Activated naive CD8-positive, alpha-beta T cell treated with anti-CD3 and anti-CD28 coated beads, Interleukin-2, amount 50 U/mL, for 24 hours (primary cell): ENCODE results near the gene RXRA.

ENCODE experiments used
- ATAC-seq: fragments of 150-1000 bp; cut with Tn5 transposase; one replicate; pipeline ENCODE4 v1.10.0; 2021
- DNase-seq: peaks from one replicate; pipeline ENCODE4 v3.0.0; 2021
- H3K27ac Mint-ChIP-seq: one replicate; pipeline ENCODE4 v1.8.0; 2021; ENCODE audit warnings: mild to moderate bottlenecking, mixed read lengths
- H3K27me3 Mint-ChIP-seq: one replicate; pipeline ENCODE4 v1.8.0; 2021; ENCODE audit warnings: mixed read lengths
- H3K36me3 Mint-ChIP-seq: one replicate; pipeline ENCODE4 v1.8.0; 2021; ENCODE audit warnings: low read depth, mixed read lengths
- H3K4me1 Mint-ChIP-seq: one replicate; pipeline ENCODE4 v1.8.0; 2021; ENCODE audit warnings: mixed read lengths
- H3K4me3 Mint-ChIP-seq: one replicate; pipeline ENCODE4 v1.8.0; 2021; ENCODE audit warnings: mild to moderate bottlenecking, moderate library complexity, mixed read lengths
- H3K9me3 Mint-ChIP-seq: one replicate; pipeline ENCODE4 v1.8.0; 2021; ENCODE audit warnings: mixed read lengths

Gene RXRA

GRCh38 chr9:134314950-134315715, 11.1 kb upstream of the RXRA start:
- peaks cover 4% of the 10 kb centered on the region for H3K9me3 Mint-ChIP-seq
- H3K4me1 Mint-ChIP-seq = peaks cover 2% of the 10 kb centered on the region
- no peaks in the 10 kb centered on the region for H3K36me3 Mint-ChIP-seq
- no peak for DNase-seq
- no peak for ATAC-seq
- no peak overlapping the region for H3K4me3 Mint-ChIP-seq
- H3K27me3 Mint-ChIP-seq = peaks cover 15% of the 10 kb centered on the region
- no peak overlapping the region for H3K27ac Mint-ChIP-seq

- Mint-ChIP-seq H3K27ac (no peak overlapping the region), H3K36me3 (no peaks in the 10 kb centered on the region)
- no peak for ATAC-seq
Observed at GRCh38 chr9:134315716-134316448, 10.4 kb upstream of the RXRA start.

GRCh38 chr9:134316449-134317160, 9.7 kb upstream of the RXRA start:
- Mint-ChIP-seq H3K27ac (no peak overlapping the region), H3K4me3 (no peak overlapping the region), H3K4me1 (peaks cover 2% of the 10 kb centered on the region), H3K9me3 (peaks cover 3% of the 10 kb centered on the region), H3K27me3 (peaks cover 9% of the 10 kb centered on the region), H3K36me3 (no peaks in the 10 kb centered on the region)
- ATAC-seq (peak; percentile 26), DNase-seq (no peak)

More at GRCh38 chr9:134315716-134316448, 10.4 kb upstream of the RXRA start:
- Mint-ChIP-seq H3K4me1 (peaks cover 2% of the 10 kb centered on the region), H3K27me3 (peaks cover 11% of the 10 kb centered on the region), H3K9me3 (peaks cover 4% of the 10 kb centered on the region), H3K4me3 (no peak overlapping the region)
- no peak for DNase-seq

DNA sequence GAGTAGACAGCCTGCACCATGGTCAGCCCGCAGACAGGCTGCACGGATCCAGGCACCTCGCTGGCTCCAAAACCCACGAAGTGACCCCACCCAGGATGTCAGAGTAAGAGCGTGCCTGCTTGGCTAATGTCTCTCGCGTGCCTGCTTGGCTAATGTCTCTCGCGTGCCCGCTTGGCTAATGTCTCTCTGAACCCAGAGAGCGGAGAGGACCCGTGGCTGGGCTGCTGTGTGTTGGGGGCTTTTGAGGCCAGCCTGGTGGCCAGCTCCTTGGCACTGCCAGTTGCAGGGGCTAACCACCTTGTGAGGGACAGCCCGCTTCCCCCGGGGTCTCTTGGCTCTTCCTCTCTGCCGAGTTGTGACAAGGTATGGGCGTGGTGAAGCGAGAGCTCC, 8.9 kb upstream of the RXRA start:
- no peak for ATAC-seq

GRCh38 chr9:134317790-134318414, 8.4 kb upstream of the RXRA start:
- H3K36me3 Mint-ChIP-seq = no peaks in the 10 kb centered on the region
- no peak overlapping the region for H3K27ac Mint-ChIP-seq
- H3K9me3 Mint-ChIP-seq = no peaks in the 10 kb centered on the region
- no peak overlapping the region for H3K4me3 Mint-ChIP-seq
- ATAC-seq (no peak), DNase-seq (no peak)
- H3K4me1 Mint-ChIP-seq = peaks cover 2% of the 10 kb centered on the region
- peaks cover 9% of the 10 kb centered on the region for H3K27me3 Mint-ChIP-seq

More for the DNA sequence above, 8.9 kb upstream of the RXRA start:
- H3K27me3 Mint-ChIP-seq = peaks cover 9% of the 10 kb centered on the region
- no peak overlapping the region for H3K4me3 Mint-ChIP-seq
- no peaks in the 10 kb centered on the region for H3K36me3 Mint-ChIP-seq
- DNase-seq = no peak
- H3K27ac Mint-ChIP-seq = no peak overlapping the region
- H3K9me3 Mint-ChIP-seq = no peaks in the 10 kb centered on the region
- peaks cover 2% of the 10 kb centered on the region for H3K4me1 Mint-ChIP-seq

GRCh38 chr9:134318481-134318891, 7.8 kb upstream of the RXRA start:
- no peak for DNase-seq
- Mint-ChIP-seq H3K4me3 (no peak overlapping the region), H3K27ac (no peak overlapping the region), H3K9me3 (no peaks in the 10 kb centered on the region), H3K4me1 (peaks cover 2% of the 10 kb centered on the region), H3K27me3 (peaks cover 8% of the 10 kb centered on the region), H3K36me3 (no peaks in the 10 kb centered on the region)
- ATAC-seq = no peak

DNA sequence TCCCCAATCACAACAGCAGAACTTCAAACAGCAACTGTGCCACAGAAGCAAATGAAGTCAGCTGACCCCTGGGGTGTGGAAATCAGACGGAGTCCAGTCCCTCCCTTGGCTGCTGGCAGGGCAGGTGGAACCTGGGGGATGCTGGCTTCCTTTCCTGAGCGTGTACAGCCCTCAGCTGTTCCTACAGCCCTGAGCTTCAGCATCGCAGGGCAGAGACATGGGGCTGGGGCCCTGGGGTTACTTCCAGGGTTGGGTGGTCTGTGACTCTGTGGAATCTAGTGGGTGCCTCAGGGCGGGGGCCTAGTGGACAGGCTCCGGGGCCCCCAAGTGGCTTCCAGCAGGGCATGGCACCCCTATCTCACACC, 7.3 kb upstream of the RXRA start:
- ATAC-seq = no peak
- Mint-ChIP-seq H3K4me3 (no peak overlapping the region), H3K9me3 (no peaks in the 10 kb centered on the region), H3K4me1 (peaks cover 2% of the 10 kb centered on the region), H3K27ac (no peak overlapping the region), H3K36me3 (no peaks in the 10 kb centered on the region), H3K27me3 (peaks cover 5% of the 10 kb centered on the region)
- DNase-seq = no peak

DNA sequence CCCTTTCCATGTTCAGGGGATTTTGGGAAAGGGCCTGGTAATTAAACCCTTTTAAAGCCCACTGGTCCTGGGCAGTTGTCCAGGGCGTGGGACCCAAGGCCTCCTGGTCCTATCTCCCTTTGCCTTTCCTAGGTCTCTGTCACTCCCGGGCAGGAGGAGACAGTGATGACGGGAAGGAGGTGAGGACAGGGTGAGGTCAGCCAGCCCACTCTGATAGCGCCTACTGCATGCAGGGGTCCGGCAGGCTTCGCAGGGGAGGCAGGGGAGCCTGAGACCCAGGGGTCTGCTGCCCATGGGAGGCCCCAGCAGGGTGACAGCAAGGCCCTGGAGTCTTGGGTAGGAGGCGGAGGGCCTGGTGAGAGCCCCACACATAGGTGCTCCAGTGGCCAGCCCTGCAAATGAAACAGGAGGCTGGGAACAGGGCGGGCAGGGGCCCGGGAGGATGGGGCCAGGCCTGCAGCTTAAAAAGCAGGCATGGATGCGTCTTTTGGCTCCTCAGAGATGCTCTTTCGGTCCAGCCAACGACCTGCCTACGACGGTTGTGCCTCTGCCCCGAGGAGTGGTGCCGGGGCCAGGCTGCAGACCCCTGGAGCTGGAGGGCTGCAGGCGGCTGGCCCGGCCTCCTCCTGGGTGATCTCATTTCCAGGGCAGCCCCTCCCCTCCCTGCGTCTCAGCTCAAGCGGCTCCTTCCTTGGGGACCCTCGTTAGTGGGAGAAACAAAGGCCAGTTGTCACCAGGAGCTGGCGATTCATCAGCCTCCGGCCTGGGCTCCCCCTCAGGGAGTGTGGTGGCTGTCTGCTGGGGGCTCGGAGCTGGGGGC, 6.7 kb upstream of the RXRA start:
- H3K4me3 Mint-ChIP-seq = no peak overlapping the region
- no peak for ATAC-seq
- no peaks in the 10 kb centered on the region for H3K36me3 Mint-ChIP-seq
- H3K4me1 Mint-ChIP-seq = peaks cover 4% of the 10 kb centered on the region
- no peak overlapping the region for H3K27ac Mint-ChIP-seq
- H3K27me3 Mint-ChIP-seq = peaks cover 10% of the 10 kb centered on the region
- no peak for DNase-seq
- no peaks in the 10 kb centered on the region for H3K9me3 Mint-ChIP-seq

DNA sequence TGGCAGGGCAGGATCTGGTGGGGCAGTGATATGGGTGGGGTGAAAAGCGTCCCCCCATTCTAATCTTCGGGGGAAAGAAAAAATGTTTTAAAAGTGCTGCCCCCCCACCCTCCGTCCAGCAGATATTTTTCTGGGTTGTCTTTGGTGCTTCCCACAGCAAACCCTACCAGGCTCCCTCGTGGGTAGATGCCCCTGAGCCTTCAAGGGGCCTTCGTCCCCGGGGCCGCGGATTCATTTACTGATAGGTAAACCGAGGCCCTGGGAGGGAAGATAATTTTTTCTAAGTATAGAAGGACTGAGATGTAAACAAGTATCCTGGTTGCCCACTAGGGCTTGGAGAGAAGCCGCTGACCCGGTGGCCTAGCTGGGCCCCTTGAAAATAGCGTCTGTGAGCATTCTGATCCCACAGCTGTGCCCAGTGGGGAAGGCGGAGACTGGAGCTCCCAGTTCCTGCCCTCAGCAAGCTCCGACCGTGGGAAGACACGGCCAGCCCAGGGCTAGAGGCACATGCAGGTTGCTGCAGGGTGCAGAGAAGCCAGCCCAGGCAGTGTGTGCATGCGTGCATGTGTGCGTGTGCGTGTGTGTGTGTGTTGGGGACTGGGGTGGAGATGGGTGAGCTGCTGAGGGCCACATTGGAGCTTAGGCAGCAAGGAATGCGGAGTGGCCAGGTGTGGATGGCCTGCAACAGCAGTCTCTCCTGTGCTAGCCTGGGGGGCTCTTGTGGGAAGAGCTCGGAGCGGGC, 6.0 kb upstream of the RXRA start:
- H3K36me3 Mint-ChIP-seq = no peaks in the 10 kb centered on the region
- H3K27me3 Mint-ChIP-seq = peaks cover 12% of the 10 kb centered on the region
- H3K4me1 Mint-ChIP-seq = peaks cover 7% of the 10 kb centered on the region
- ATAC-seq (no peak), DNase-seq (no peak)
- H3K4me3 Mint-ChIP-seq = no peak overlapping the region
- no peaks in the 10 kb centered on the region for H3K9me3 Mint-ChIP-seq
- H3K27ac Mint-ChIP-seq = no peak overlapping the region

GRCh38 chr9:134320868-134321471, 5.3 kb upstream of the RXRA start:
- Mint-ChIP-seq H3K36me3 (no peaks in the 10 kb centered on the region), H3K4me1 (peaks cover 8% of the 10 kb centered on the region), H3K9me3 (no peaks in the 10 kb centered on the region), H3K27me3 (peaks cover 12% of the 10 kb centered on the region), H3K27ac (no peak overlapping the region), H3K4me3 (no peak overlapping the region)
- DNase-seq (no peak), ATAC-seq (no peak)

DNA sequence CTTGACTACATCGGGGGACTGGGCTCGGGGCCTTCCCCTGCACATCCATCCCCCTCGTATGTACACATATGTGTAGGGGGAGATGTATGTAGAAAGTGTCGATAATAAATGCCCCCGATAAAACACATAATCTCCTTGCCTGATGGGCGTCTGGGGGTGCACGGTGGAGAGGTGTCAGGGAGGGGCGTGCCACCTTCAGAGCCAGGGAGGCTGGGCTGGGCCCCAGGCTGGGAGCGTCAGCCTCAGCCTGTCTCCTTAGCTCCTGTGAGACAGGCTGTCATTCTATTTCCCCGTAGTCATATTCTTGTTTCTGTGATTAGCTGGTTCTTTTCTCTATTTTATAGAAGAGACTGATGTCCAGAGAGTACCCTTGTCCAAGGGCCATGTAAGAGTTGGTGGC, 4.7 kb upstream of the RXRA start:
- Mint-ChIP-seq H3K27ac (no peak overlapping the region), H3K36me3 (no peaks in the 10 kb centered on the region), H3K27me3 (peaks cover 12% of the 10 kb centered on the region), H3K4me3 (no peak overlapping the region), H3K4me1 (peaks cover 8% of the 10 kb centered on the region), H3K9me3 (no peaks in the 10 kb centered on the region)
- DNase-seq (no peak), ATAC-seq (no peak)

- ATAC-seq = no peak
- Mint-ChIP-seq H3K27ac (no peak overlapping the region), H3K4me1 (peaks cover 6% of the 10 kb centered on the region), H3K27me3 (peaks cover 9% of the 10 kb centered on the region), H3K9me3 (no peaks in the 10 kb centered on the region), H3K36me3 (no peaks in the 10 kb centered on the region), H3K4me3 (no peak overlapping the region)
- DNase-seq = no peak
Observed at GRCh38 chr9:134321946-134322741, 4.1 kb upstream of the RXRA start.
